ENCODE measurements around the gene SYNPO2. TPM values are rescaled to one million over a fixed set of nuclear protein-coding genes. Genes with fewer than 3 reads are reported as not detected.

The SYNPO2 gene
- total and polyA plus RNA-seq, 2 of the 8 experiments (the other 6 are each of a cell fraction or from before 2014, with no cell fraction given): 0.50 to 4.2 TPM

DNA sequence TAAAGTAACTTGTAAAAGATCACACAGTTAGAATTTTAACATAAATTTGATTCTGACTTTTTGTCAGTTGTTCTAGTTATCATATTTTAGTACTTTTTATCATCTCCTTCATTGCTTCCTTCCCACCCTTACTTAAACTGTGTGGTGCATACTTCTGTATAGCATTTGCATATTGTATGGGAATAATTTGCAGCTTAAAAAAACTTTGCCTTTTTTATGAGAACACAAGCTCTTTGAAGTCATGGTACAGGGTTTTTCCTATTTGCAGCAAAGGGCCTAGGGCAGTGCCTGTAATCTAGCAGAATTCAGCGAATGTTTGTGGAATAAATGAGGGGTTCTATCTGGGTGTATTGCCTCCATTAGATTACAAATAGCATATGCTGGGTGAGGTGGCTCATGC is 41.6 kb downstream of the SYNPO2 start:
- Histone ChIP-seq H2BK120ac (replicated peaks; ENCODE audit: low read depth, low read length) (no peak overlapping the region), H3K36me3 (ENCODE audit: control insufficient read depth in 2 of 4, insufficient read depth in 4 of 4, low read length in 3 of 4) (no peaks in the 10 kb centered on the region), H3K4ac (replicated peaks; ENCODE audit: insufficient read length, low read depth, low read length) (no peak overlapping the region), H3K4me1 (replicated peaks in 1 of 4; ENCODE audit: control insufficient read depth in 3 of 4, insufficient read depth in 4 of 4, low read length in 3 of 4) (no peaks in the 10 kb centered on the region), H3K79me2 (ENCODE audit: control insufficient read depth in 1 of 2, insufficient read depth in 2 of 2, low read length in 2 of 2) (no peaks in the 10 kb centered on the region), H3K14ac (ENCODE audit: insufficient read length) (no peak overlapping the region), H3K9ac (replicated peaks in 1 of 4; ENCODE audit: extremely low read depth in 1 of 4, low read depth in 3 of 4, low read length in 3 of 4) (no peak overlapping the region), H2AK5ac (ENCODE audit: low read depth, low read length) (no peak overlapping the region), H2BK12ac (ENCODE audit: low read depth, low read length) (no peak overlapping the region), H4K20me1 (replicated peaks in 1 of 2; ENCODE audit: control insufficient read depth in 1 of 2, insufficient read depth in 2 of 2, low read length in 2 of 2) (no peaks in the 10 kb centered on the region), H3K23ac (ENCODE audit: insufficient read length) (no peak overlapping the region), H3K27ac (ENCODE audit: low read depth, low read length) (no peak overlapping the region), H3K4me2 (ENCODE audit: insufficient read depth in 1 of 2, low read depth in 2 of 2, low read length in 2 of 2) (no peak overlapping the region), H3K18ac (ENCODE audit: extremely low read depth, low read length) (no peak overlapping the region), H3K27me3 (replicated peaks in 1 of 4; ENCODE audit: control insufficient read depth in 3 of 4, extremely low read depth in 1 of 4, insufficient read depth in 3 of 4, low read length in 3 of 4) (peaks cover 0 to 1% (median 0%) of the 10 kb centered on the region in 4 experiments; a peak in 1 of 7 replicates), H2BK5ac (ENCODE audit: low read depth, low read length) (no peak overlapping the region), H4K8ac (ENCODE audit: extremely low read depth, insufficient read depth, low read length) (no peak overlapping the region), H4K5ac (ENCODE audit: insufficient read length, low read depth, low read length) (no peak overlapping the region), H4K91ac (replicated peaks; ENCODE audit: insufficient read length, low read length) (no peak overlapping the region), H3K9me3 (ENCODE audit: insufficient read depth in 2 of 2, low read depth in 1 of 2, low read length in 1 of 2) (no peaks in the 10 kb centered on the region), H2AFZ (ENCODE audit: low read length) (no peak overlapping the region), H3K79me1 (ENCODE audit: low read depth, low read length) (no peaks in the 10 kb centered on the region), H3K56ac (replicated peaks; ENCODE audit: insufficient read length, low read depth, low read length) (no peak overlapping the region), H2BK15ac (ENCODE audit: low read length) (no peak overlapping the region), H3K4me3 (ENCODE audit: extremely low read depth in 1 of 4, insufficient read depth in 2 of 4, low read depth in 3 of 4, low read length in 4 of 4) (no peak overlapping the region), H3K23me2 (ENCODE audit: low read depth, low read length) (no peaks in the 10 kb centered on the region), H2BK20ac (ENCODE audit: low read length) (no peak overlapping the region)
- DNase-seq (ENCODE audit: low read depth in 1 of 2, low spot score in 2 of 2): no peak
- CTCF ChIA-PET (ENCODE audit: partially characterized antibody): interaction anchor here (0.7 to 1.4 kb wide), 2 partner anchors 11 to 40 kb away, joined by 3 to 4 read pairs; no protein-coding TSS in a partner anchor
- FAIRE-seq: no peak
- WGBS, 2 experiments (ENCODE audit: extremely low coverage in 1 of 2, insufficient coverage in 1 of 2, insufficient read length in 1 of 2, insufficient replicate concordance in 2 of 2, low coverage in 1 of 2, low lambda C conversion rate in 2 of 2, missing lambda C conversion rate in 1 of 2): 0% methylated on average over 1 of the region's 1 CpG; no CpG with 5 or more reads in 1 of the 2 experiments
- POLR2A ChIA-PET (ENCODE audit: partially characterized antibody): no interaction called here
- TF ChIP-seq CBX8 (IDR thresholded peaks at IDR 0.05; ENCODE audit: borderline replicate concordance, low read depth, low read length) (no peak), RFX5 (IDR thresholded peaks at IDR 0.05; ENCODE audit: borderline replicate concordance, low read depth, low read length) (no peak), TCF12 (IDR thresholded peaks at IDR 0.05; ENCODE audit: low read depth, low read length) (no peak), MAFK (IDR thresholded peaks at IDR 0.05; ENCODE audit: low read depth, low read length) (no peak)

All from H1 (cell line).